AG09319 (cell line): ENCODE data around the gene ARHGAP26.

Experiments used
- DNase-seq: peaks from one replicate; pipeline ENCODE4 v3.0.0-alpha.2; 2010; ENCODE audit warnings: low read depth; ENCODE audit errors: extremely low read depth
- TF ChIP-seq, protein P1 (sequence below): IDR thresholded peaks from 2 replicates; pipeline ENCODE4 v1.5.1; 2011; ENCODE audit warnings: low read depth, mild to moderate bottlenecking, inconsistent platforms, low read length, moderate library complexity

ARHGAP26 gene

GRCh38 chr5:142881076-142881783, 111.1 kb downstream of the ARHGAP26 start:
- peak; percentile 66 for DNase-seq
- TF ChIP-seq, protein P1, sequence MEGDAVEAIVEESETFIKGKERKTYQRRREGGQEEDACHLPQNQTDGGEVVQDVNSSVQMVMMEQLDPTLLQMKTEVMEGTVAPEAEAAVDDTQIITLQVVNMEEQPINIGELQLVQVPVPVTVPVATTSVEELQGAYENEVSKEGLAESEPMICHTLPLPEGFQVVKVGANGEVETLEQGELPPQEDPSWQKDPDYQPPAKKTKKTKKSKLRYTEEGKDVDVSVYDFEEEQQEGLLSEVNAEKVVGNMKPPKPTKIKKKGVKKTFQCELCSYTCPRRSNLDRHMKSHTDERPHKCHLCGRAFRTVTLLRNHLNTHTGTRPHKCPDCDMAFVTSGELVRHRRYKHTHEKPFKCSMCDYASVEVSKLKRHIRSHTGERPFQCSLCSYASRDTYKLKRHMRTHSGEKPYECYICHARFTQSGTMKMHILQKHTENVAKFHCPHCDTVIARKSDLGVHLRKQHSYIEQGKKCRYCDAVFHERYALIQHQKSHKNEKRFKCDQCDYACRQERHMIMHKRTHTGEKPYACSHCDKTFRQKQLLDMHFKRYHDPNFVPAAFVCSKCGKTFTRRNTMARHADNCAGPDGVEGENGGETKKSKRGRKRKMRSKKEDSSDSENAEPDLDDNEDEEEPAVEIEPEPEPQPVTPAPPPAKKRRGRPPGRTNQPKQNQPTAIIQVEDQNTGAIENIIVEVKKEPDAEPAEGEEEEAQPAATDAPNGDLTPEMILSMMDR = no peak

DNA sequence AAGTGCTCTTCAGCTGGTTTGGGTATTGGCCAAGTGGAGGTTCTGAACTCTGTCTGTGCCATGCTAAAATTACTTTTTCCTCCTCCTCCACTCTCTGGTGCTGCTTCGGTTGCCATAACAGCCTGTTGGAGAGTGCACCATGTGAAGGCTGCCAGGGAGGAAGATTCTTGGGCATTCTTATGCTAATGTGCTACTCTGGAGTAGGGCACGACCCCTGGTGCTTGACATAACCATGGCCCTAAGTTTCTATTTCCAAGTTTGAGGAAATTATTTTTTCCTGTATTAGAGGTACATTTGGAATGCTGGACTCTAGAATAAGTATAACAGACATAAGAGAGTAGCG, 111.6 kb downstream of the ARHGAP26 start:
- DNase-seq = no peak
- TF ChIP-seq, protein P1 = no peak

- no peak for DNase-seq
Observed at GRCh38 chr5:142883025-142883424, 112.8 kb downstream of the ARHGAP26 start.

DNA sequence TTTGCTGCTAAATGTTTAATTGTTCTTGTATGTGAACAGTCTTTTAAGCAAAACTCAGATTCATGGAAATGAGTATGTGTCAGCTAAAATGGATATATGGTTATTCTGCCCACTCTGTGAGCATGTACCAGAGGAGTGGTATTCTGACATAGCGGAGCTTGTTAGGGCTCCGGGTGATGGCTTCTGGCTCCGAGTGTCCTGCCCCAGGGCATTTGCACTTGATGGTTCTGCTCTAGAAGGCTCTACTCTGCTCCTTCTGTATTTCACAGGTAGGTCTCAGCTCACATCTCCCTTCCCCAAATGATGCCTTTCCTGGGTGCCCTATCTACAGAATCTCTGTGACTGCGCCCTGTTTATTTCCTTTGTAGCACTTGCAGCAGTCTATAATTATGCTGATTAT, 113.3 kb downstream of the ARHGAP26 start:
- TF ChIP-seq, protein P1 = no peak
- no peak for DNase-seq

More at GRCh38 chr5:142883025-142883424, 112.8 kb downstream of the ARHGAP26 start:
- TF ChIP-seq, protein P1 = no peak

DNA sequence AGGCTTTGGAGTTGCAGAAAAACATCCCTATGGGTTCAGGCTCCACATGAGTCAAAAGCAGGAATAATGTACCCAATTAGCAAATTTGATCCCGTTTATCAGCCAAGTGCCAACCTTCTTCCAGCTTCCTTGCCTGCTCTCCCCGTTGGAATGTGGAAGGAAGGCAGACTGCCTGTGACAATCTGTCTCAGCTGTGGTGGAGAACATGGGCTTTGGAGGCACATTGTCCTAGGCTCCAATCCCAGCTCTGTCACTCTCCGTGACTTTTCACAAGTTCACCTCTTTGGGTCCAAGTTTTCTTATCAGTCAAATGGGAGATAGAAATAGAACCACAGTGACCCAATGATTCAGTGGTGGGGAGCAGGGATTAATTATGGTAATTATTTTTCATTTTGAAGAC, 113.9 kb downstream of the ARHGAP26 start:
- TF ChIP-seq, protein P1 = no peak
- DNase-seq = no peak

DNA sequence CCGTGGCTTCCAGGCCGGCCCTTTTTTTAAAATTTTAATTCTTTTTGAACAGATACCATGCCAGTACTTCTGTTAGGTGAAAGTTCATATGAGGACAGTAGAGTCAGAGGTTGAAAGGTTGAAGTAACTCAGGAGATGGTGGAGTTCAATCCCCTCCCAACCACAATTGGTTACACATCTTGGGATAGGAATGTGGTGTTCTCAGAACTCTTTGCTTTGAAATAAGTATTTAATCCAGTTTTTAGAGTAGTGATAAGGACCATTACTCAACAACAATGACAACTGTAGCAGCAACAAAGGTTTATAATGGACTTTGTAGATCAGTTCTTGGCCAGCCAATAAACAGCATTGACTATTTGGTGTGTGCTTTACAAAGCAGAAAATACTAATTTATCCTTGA, 116.0 kb downstream of the ARHGAP26 start:
- DNase-seq = no peak
- TF ChIP-seq, protein P1 = no peak

DNA sequence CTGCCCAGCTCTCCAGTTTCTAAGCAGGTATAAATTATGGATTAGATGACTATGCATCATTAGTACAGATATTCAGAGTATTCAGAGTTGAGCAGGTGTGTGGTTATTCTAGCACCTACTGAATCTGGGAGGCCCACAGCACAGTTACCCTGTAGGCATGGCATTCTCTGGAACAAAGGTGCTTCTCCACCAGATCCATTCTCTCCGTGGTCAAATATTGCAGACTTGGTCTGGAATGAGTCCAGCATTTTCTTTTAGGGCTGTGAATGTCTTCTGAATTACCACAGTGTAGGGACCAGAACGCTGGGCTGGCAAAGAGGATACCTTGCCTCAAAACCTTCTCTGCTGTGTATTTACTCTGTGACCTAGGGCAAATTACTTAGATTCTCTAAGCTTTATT, 116.8 kb downstream of the ARHGAP26 start:
- TF ChIP-seq, protein P1 = no peak
- DNase-seq = no peak
